K562 (cell line): Measurements from ENCODE around the gene VSTM5. TPM values are rescaled to one million over a fixed set of nuclear protein-coding genes. Genes with fewer than 3 reads are reported as not detected.

Experiments
- ATAC-seq: fragments of 200-7000 bp; cut with Tn5 transposase; 3 replicates; pipeline ENCODE4 v1.9.1; 2020; ENCODE audit warnings: moderate library complexity
- BruUV-seq: library from RNA; stranded (reverse); fragments of 400-500 nt; replicated peaks from 2 replicates; lab custom pipeline; 2021; lab: Mats Ljungman, UMichigan
- CTCF ChIA-PET: fragments of 300-600 bp; formaldehyde crosslinking; extraction: SDS; loops from one replicate; lab custom pipeline; 2021; ENCODE audit warnings: low intra/inter-chr PET ratio; lab: Yijun Ruan, JAX
- POLR2A ChIA-PET: fragments of 300-600, 350-650 bp; sonication (Branson Sonifier 250); formaldehyde crosslinking; extraction: SDS; loops from one replicate; lab custom pipeline; 2021; ENCODE audit warnings: antibody characterized with exemption, inconsistent platforms; lab: Yijun Ruan, JAX
- DNase-seq, 4 experiments: peaks; one replicate each; pipeline versions ENCODE4 v3.0.0 to v3.0.0-alpha.2; 2011 to 2018; ENCODE audit warnings: low spot score in 3 of 4, mixed read lengths in 3 of 4; ENCODE audit errors: extremely low read depth in 1 of 4
- FAIRE-seq: peaks from 2 replicates; lab custom pipeline; 2011; peaks lifted over from hg19 to GRCh38; lab: Jason Lieb, UNC
- H2AFZ ChIP-seq: 2 replicates; pipeline ENCODE4 v1.6.0; 2011; ENCODE audit warnings: low read depth, low read length, control low read depth, inconsistent platforms
- H3K27ac ChIP-seq: fragments of 200-600 bp; 3 replicates; pipeline ENCODE4 v1.8.0; 2011; ENCODE audit warnings: low read depth, mild to moderate bottlenecking, control low read depth, inconsistent platforms, low read length, moderate library complexity, mixed read lengths; ENCODE audit errors: extremely low read depth
- H3K27me3 ChIP-seq, 2 experiments: fragments of 300-600 bp in 1 of 2; 2 replicates in 1 of 2; 3 replicates in 1 of 2; pipeline versions ENCODE4 v1.6.0 to v1.8.0; 2011; ENCODE audit warnings: inconsistent platforms in 2 of 2, low read length in 2 of 2, mild to moderate bottlenecking in 1 of 2, mixed read lengths in 1 of 2, moderate library complexity in 1 of 2; ENCODE audit not compliant: control insufficient read depth in 2 of 2, insufficient read depth in 2 of 2
- H3K36me3 ChIP-seq: fragments of 300-600 bp; 3 replicates; pipeline ENCODE4 v1.8.0; 2011; ENCODE audit warnings: mild to moderate bottlenecking, low read length, inconsistent platforms; ENCODE audit not compliant: control insufficient read depth, insufficient read depth
- H3K4me1 ChIP-seq, 2 experiments: fragments of 200-600 bp in 1 of 2; replicated peaks in 1 of 2; 2 replicates in 1 of 2; 3 replicates in 1 of 2; pipeline versions ENCODE4 v1.5.1 to v1.8.0; 2011; ENCODE audit warnings: inconsistent platforms in 2 of 2, low read length in 2 of 2, mild to moderate bottlenecking in 1 of 2, mixed read lengths in 1 of 2, moderate library complexity in 1 of 2; ENCODE audit not compliant: control insufficient read depth in 2 of 2, insufficient read depth in 2 of 2
- H3K4me2 ChIP-seq: 2 replicates; pipeline ENCODE4 v1.6.1; 2011; ENCODE audit warnings: low read length, control low read depth, inconsistent platforms, mixed read lengths; ENCODE audit not compliant: insufficient read depth
- H3K4me3 ChIP-seq: fragments of 200-600 bp; sonication (generic), shearing (Covaris generic); 2 replicates; pipeline ENCODE4 v1.5.1; 2016; ENCODE audit warnings: control low read depth, inconsistent platforms
- H3K79me2 ChIP-seq: fragments of 200-600 bp; 3 replicates; pipeline ENCODE4 v1.8.0; 2011; ENCODE audit warnings: low read length, inconsistent platforms; ENCODE audit not compliant: control insufficient read depth, insufficient read depth
- H3K9ac ChIP-seq, 2 experiments: 2 replicates each; pipeline versions ENCODE4 v1.6.0 to v1.6.1; 2011; ENCODE audit warnings: low read depth in 2 of 2, low read length in 2 of 2, control low read depth in 1 of 2, inconsistent platforms in 1 of 2, mild to moderate bottlenecking in 1 of 2, mixed read lengths in 1 of 2; ENCODE audit not compliant: insufficient read depth in 1 of 2
- H3K9me1 ChIP-seq: one replicate; pipeline ENCODE4 v1.6.0; 2011; ENCODE audit warnings: inconsistent platforms, mild to moderate bottlenecking, low read length, moderate library complexity; ENCODE audit not compliant: control insufficient read depth, insufficient read depth
- H3K9me3 ChIP-seq: replicated peaks from 2 replicates; pipeline ENCODE4 v1.5.1; 2011; ENCODE audit warnings: low read depth, low read length, inconsistent platforms; ENCODE audit not compliant: control insufficient read depth, insufficient read depth
- H4K20me1 ChIP-seq: replicated peaks from 2 replicates; pipeline ENCODE4 v1.6.1; 2011; ENCODE audit warnings: low read length, inconsistent platforms, mixed read lengths; ENCODE audit not compliant: control insufficient read depth, insufficient read depth
- ATF7 ChIP-seq: fragments of 450-650 bp; IDR thresholded peaks from 2 replicates; pipeline ENCODE4 v1.7.1; 2014; ENCODE audit warnings: mild to moderate bottlenecking, moderate library complexity
- MEF2A ChIP-seq: IDR thresholded peaks from 2 replicates; pipeline ENCODE4 v1.6.1; 2011; ENCODE audit warnings: low read depth, mild to moderate bottlenecking, low read length, moderate library complexity; ENCODE audit not compliant: control insufficient read depth
- USF1 ChIP-seq: sonication (generic); formaldehyde crosslinking; IDR thresholded peaks from 2 replicates; pipeline ENCODE4 v1.9.0; 2022; ENCODE audit warnings: mild to moderate bottlenecking, missing genetic modification reagents
- USF2 ChIP-seq: sonication (generic); formaldehyde crosslinking; IDR thresholded peaks from 2 replicates; pipeline ENCODE4 v1.5.0; 2020; ENCODE audit warnings: missing genetic modification reagents
- WGBS: fragments of 100-300 bp; shearing (Covaris generic); methylation state at CpG from one replicate; pipeline ENCODE4 v1.1.6; 2016; ENCODE audit warnings: low coverage, mixed read lengths; ENCODE audit not compliant: insufficient coverage; ENCODE audit errors: missing lambda C conversion rate; 5-methylcytosine and 5-hydroxymethylcytosine counted together
- in situ Hi-C: fragments of 300-500 bp; cut with MboI; formaldehyde crosslinking; loops from 4 replicates; pipeline ENCODE4 v1.15.0; 2018; ENCODE audit warnings: inconsistent platforms, mixed read lengths
- intact Hi-C: fragments of 100-400 bp; cut with micrococcal nuclease; formaldehyde crosslinking; loops from 2 replicates; pipeline ENCODE4 v1.14.2; 2022
- polyA plus RNA-seq, 8 experiments: library from polyadenylated mRNA; depleted of rRNA in 4 of 8; stranded (reverse) in 5 of 8; unstranded in 3 of 8; fragments of >200 nt; fragmentation: Nextera tagmentation in 2 of 8; fragmentation: Illumina TruSeq in 1 of 8; extraction: Ambion mirVana in 2 of 8; extraction: Trizol in 1 of 8; gene quantifications; 2 replicates each; pipeline versions ENCODE4 v1.2.1 to v1.2.3, GENCODE V29; 2011 to 2014; ENCODE audit warnings: inconsistent platforms in 1 of 8, missing spikeins in 1 of 8
- total RNA-seq, 7 experiments: library from RNA; depleted of rRNA in 6 of 7; stranded (reverse); fragments of >200 nt in 6 of 7; fragmentation: Illumina TruSeq in 2 of 7; extraction: Trizol in 2 of 7; gene quantifications; 2 replicates each; pipeline versions ENCODE4 v1.2.1 to v1.2.3, GENCODE V29; 2011 to 2021; ENCODE audit warnings: low replicate concordance in 1 of 7

VSTM5 gene
- total and polyA plus RNA-seq, 9 of the 15 experiments (the other 6 are each of a cell fraction or from before 2014, with no cell fraction given) = 0.01 TPM; not detected in 8

- in situ Hi-C loops (no loop called here), intact Hi-C loops (no loop called here)
- H3K9me3 ChIP-seq = no peaks in the 10 kb centered on the region
- no peak overlapping the region for H3K4me2 ChIP-seq
- no peaks in the 10 kb centered on the region for H3K36me3 ChIP-seq
- TF ChIP-seq USF1 (CRISPR knock-in tag) = 0 out of 2 replicates have a peak, but pooled peaks have one; percentile 33
- TF ChIP-seq MEF2A = no peak
- TF ChIP-seq ATF7 = peak; percentile 14; the same call in 1 of the 2 replicates
- peak; percentile 48; the same call in 1 of the 2 replicates for TF ChIP-seq USF2 (CRISPR knock-in tag)
- no peak overlapping the region for H3K27ac ChIP-seq
- no peak overlapping the region for H2AFZ ChIP-seq
- ChIA-PET POLR2A (no interaction called here), CTCF (interaction anchor here (0.6 kb wide), 1 partner anchor 440 kb away, joined by 4 read pairs; no protein-coding TSS in a partner anchor)
- no peak for DNase-seq
- no peaks in the 10 kb centered on the region for H4K20me1 ChIP-seq
- FAIRE-seq = no peak
- ATAC-seq = peak; percentile 32; the same call in 1 of the 3 replicates
- H3K9me1 ChIP-seq = no peaks in the 10 kb centered on the region
- no peaks in the 10 kb centered on the region for H3K79me2 ChIP-seq
- H3K27me3 ChIP-seq = peaks cover 0 to 2% of the 10 kb centered on the region in 2 experiments; a peak in 1 of 5 replicates
- no peak overlapping the region for H3K4me3 ChIP-seq
- 0% methylated on average over 3 of the region's 3 CpGs for WGBS
- H3K9ac ChIP-seq = no peak overlapping the region
- H3K4me1 ChIP-seq = peaks cover 0 to 5% of the 10 kb centered on the region in 2 experiments; a peak in 2 of 5 replicates
- no TSS peak for BruUV-seq
Measured at GRCh38 chr11:93858121-93858775, 7.8 kb upstream of the VSTM5 start.
